Loucy (cell line): ENCODE measurements around the gene EXOC3L4.

Experiments used
- EZH2phosphoT487 ChIP-seq: fragments of 200-600 bp; IDR thresholded peaks from 2 replicates; pipeline ENCODE4 v1.6.1; 2018; ENCODE audit warnings: antibody characterized with exemption, mild to moderate bottlenecking, moderate library complexity, borderline replicate concordance
- TF ChIP-seq, protein P1 (sequence below): fragments of 200-600 bp; sonication (generic); conservative IDR thresholded peaks from 2 replicates; pipeline ENCODE4 v1.5.1; 2014; ENCODE audit warnings: mild to moderate bottlenecking, antibody characterized with exemption, low read length

DNA sequence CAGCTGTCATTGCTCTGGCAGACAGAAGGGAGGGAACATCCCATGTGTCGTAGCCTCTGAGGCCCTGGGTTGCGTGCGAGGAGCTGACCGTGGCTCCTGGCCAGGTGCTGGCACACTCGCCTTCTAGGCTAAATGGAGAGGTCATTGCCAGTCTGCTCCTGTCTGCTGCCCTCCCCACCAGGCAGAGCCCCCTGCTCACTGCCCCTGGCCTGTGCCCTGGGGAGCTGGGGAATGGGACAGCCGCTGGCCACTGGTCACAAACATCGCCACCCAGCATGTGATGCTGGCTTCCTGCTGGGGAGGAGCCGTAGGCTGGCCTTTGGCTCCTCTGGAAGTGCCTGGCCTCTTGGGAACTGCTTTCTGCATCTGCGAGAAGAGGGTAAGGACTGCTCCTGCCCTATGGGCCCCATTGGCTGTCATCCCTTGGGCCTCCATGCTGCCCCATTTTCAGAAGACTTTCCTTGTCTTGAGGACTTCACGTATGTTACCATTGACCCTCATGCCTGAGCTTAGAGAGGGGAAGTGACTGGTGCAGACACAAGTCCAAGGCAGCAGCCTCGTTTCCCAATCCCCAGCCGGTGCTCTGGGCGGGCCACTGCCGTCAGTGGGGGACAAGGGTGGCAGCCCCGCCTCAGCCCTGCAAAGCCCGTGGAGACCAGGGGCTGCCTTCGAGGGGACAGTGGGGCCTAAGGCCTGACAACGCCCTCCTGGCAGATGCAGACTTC is 26.8 kb downstream of the EXOC3L4 start:
- TF ChIP-seq, protein P1, sequence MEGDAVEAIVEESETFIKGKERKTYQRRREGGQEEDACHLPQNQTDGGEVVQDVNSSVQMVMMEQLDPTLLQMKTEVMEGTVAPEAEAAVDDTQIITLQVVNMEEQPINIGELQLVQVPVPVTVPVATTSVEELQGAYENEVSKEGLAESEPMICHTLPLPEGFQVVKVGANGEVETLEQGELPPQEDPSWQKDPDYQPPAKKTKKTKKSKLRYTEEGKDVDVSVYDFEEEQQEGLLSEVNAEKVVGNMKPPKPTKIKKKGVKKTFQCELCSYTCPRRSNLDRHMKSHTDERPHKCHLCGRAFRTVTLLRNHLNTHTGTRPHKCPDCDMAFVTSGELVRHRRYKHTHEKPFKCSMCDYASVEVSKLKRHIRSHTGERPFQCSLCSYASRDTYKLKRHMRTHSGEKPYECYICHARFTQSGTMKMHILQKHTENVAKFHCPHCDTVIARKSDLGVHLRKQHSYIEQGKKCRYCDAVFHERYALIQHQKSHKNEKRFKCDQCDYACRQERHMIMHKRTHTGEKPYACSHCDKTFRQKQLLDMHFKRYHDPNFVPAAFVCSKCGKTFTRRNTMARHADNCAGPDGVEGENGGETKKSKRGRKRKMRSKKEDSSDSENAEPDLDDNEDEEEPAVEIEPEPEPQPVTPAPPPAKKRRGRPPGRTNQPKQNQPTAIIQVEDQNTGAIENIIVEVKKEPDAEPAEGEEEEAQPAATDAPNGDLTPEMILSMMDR = no peak
- no peak for TF ChIP-seq EZH2phosphoT487
